SK-N-MC (cell line): ENCODE measurements around the gene DNPEP.

ENCODE experiments used
- EZH2 ChIP-seq: fragments of 200-600 bp; sonication (generic); IDR thresholded peaks from one replicate; pipeline ENCODE4 v1.6.1; 2017; ENCODE audit warnings: antibody characterized with exemption
- FOXP2 ChIP-seq: optimal IDR thresholded peaks from 2 replicates; pipeline ENCODE3; 2011; ENCODE audit warnings: mild to moderate bottlenecking, moderate library complexity; ENCODE audit not compliant: insufficient read depth; ENCODE audit errors: extremely low read length, control extremely low read depth
- POLR2AphosphoS5 ChIP-seq: IDR thresholded peaks from 2 replicates; pipeline ENCODE4 v1.6.1; 2012; ENCODE audit warnings: mild to moderate bottlenecking, low read depth, low read length, borderline replicate concordance

DNA sequence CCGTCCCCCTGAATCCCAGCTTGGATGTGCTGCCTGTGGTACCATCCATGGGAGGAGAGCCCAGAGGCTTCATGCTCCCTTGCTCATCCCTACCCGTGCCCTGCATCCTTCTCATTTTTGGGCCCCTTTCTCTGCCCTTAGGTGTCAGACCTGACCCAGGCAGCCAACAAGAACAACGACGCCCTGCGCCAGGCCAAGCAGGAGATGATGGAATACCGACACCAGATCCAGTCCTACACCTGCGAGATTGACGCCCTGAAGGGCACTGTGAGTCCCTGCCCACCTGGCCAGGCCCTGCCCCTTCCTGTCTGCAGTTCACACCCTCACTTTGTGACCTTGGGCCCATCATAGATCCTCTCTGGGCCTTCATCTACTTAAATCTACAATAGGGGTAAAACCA, 33.0 kb upstream of the DNPEP start:
- TF ChIP-seq EZH2 = no peak
- no peak for TF ChIP-seq POLR2AphosphoS5
- TF ChIP-seq FOXP2 = no peak
